ENCODE data around the gene FHAD1. TPM values are rescaled to one million over a fixed set of nuclear protein-coding genes. Genes with fewer than 3 reads are reported as not detected.

FHAD1 gene
- total RNA-seq, 2 donors from 2014 or later = 4.4 TPM; not detected in 1

DNA sequence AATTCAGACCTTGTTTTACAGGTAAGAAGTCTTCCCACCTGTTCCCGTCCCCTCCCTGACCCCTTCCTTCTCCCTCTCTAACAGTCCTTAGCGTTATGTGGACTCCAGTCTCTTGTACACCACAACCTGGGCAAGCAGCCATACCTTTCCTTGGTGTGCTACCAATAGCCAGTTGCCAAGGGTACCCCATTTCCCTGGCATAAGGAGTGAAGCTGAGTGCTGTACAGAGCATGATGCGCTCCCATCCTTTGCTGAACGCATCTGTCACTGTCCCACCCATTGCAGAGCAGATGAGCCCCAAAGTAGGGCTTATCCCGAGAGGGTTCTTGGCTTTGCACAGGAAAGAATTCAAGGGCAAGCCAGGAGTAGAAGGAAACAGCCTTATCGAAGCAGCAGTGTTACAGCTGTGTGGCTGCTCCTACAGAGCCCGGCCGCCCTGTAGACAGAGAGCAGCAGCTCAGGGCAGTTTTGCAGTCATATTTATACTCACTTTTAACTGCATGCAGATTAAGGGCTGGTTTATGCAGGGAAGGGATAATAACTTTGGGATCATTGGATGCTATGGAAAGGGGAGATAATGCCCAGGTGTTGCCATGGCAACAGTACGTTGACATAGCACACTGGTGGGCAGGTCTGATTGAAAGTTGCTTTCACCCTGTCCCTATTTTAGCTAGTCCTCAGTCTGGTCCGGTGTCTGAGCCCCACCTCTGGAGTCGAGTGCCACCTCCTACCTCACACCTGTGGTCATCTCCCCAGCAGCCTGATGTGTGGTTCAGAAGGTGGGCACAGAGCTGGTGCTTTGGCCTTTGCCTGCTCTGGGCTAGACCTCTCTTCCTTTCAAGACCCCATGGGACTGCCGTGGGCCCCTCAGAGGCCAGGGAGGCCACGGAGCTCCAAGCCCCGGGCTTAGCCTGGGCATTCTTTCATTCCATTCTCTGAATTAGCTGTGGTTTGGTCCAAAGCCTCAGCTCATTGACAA is 5.1 kb downstream of the FHAD1 start:
- H3K36me3 ChIP-seq = no peaks in the 10 kb centered on the region
- H3K4me3 ChIP-seq = no peak overlapping the region
- no peak for DNase-seq (ENCODE audit: low spot score)
- ATAC-seq (ENCODE audit: insufficient number of reproducible peaks, low FRiP score, low read depth) = no peak
- H3K27me3 ChIP-seq (replicated peaks; ENCODE audit: insufficient read depth) = no peaks in the 10 kb centered on the region
- H3K27ac ChIP-seq = no peak overlapping the region
- H3K9me3 ChIP-seq = no peaks in the 10 kb centered on the region
- TF ChIP-seq, protein P1, sequence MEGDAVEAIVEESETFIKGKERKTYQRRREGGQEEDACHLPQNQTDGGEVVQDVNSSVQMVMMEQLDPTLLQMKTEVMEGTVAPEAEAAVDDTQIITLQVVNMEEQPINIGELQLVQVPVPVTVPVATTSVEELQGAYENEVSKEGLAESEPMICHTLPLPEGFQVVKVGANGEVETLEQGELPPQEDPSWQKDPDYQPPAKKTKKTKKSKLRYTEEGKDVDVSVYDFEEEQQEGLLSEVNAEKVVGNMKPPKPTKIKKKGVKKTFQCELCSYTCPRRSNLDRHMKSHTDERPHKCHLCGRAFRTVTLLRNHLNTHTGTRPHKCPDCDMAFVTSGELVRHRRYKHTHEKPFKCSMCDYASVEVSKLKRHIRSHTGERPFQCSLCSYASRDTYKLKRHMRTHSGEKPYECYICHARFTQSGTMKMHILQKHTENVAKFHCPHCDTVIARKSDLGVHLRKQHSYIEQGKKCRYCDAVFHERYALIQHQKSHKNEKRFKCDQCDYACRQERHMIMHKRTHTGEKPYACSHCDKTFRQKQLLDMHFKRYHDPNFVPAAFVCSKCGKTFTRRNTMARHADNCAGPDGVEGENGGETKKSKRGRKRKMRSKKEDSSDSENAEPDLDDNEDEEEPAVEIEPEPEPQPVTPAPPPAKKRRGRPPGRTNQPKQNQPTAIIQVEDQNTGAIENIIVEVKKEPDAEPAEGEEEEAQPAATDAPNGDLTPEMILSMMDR (IDR thresholded peaks at IDR 0.05) = no peak
- H3K4me1 ChIP-seq (ENCODE audit: control insufficient read depth in 1 of 2, low read depth in 2 of 2) = peaks cover 5 to 7% of the 10 kb centered on the region in 2 donors

DNA sequence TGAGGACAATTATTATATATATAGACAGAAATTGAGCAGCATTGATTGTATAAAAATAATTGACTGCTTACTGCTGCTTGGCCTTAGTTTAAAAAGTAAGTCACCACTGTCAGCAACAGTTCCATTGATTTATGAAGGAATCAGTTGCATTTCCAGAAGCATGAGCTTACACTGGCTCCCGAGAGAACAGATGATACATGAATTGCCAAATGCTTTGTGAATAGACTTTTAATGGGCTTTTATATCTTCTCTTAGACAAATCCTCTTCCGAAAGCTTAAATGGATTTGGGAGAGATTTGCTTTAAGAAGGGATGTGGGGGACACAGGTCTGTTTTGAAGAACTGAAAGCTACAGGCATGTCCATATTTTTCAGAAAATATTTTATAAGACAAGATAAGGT is 7.5 kb downstream of the FHAD1 start:
- no peak overlapping the region for H3K27ac ChIP-seq
- DNase-seq (ENCODE audit: low spot score) (no peak), ATAC-seq (ENCODE audit: insufficient number of reproducible peaks, low FRiP score, low read depth) (no peak)
- H3K9me3 ChIP-seq = no peaks in the 10 kb centered on the region
- H3K4me3 ChIP-seq = no peak overlapping the region
- H3K4me1 ChIP-seq (ENCODE audit: control insufficient read depth in 1 of 2, low read depth in 2 of 2) = no peaks in the 10 kb centered on the region
- no peaks in the 10 kb centered on the region for H3K36me3 ChIP-seq
- TF ChIP-seq, protein P1 (IDR thresholded peaks at IDR 0.05) = no peak
- no peaks in the 10 kb centered on the region for H3K27me3 ChIP-seq (replicated peaks; ENCODE audit: insufficient read depth)

DNA sequence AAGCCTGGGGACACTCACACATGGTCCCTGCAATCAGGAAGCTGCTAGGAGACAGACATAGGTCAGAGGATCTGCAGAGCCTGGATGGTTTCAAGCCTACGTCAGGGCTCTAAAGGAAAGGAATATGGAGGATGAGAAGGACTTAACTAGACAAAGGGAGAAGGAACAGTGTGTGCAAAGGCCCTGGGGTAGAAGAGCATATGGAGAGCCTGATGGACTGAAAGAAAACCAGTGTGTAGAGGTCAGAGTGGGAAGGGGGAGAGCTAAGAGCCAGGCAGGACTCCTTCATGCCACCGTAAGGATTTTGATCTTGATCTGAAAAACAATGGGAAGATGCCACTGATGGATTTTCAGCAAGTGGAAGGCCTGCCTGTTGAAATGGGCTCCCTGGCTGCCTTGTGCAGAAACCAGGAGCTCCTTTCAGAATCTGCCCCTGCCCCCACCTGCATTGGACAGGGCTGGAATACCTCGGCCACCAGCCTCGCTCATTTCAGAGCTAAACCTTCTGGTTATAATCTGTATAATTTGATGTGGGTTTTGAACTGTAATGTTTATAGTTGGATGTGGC is 8.6 kb downstream of the FHAD1 start:
- Histone ChIP-seq H3K36me3 (no peaks in the 10 kb centered on the region), H3K4me3 (no peak overlapping the region), H3K4me1 (ENCODE audit: control insufficient read depth in 1 of 2, low read depth in 2 of 2) (no peaks in the 10 kb centered on the region), H3K9me3 (no peaks in the 10 kb centered on the region), H3K27ac (no peak overlapping the region), H3K27me3 (replicated peaks; ENCODE audit: insufficient read depth) (no peaks in the 10 kb centered on the region)
- ATAC-seq (ENCODE audit: insufficient number of reproducible peaks, low FRiP score, low read depth) (no peak), DNase-seq (ENCODE audit: low spot score) (no peak)
- TF ChIP-seq, protein P1 (IDR thresholded peaks at IDR 0.05) = no peak

DNA sequence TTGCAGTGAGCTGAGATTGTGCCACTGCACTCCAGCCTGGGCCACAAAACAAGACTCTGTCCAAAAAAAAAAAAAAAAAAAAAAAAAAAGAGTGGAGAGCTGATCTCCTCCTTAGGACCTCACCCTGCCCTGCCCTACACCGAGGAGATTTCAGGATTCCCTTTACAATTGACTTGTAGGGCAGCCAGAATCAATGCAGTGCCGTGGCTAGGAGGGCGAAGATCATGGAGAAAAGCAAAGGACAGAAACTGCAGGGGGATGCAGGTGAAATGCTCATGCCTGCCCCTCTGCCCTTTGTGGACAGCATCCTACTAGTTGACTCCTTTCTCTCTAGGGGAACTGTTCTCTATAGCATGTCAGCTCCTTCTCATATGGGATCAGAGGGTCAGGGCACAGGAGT is 9.6 kb downstream of the FHAD1 start:
- TF ChIP-seq, protein P1 (IDR thresholded peaks at IDR 0.05) = no peak
- Histone ChIP-seq H3K27me3 (replicated peaks; ENCODE audit: insufficient read depth) (no peaks in the 10 kb centered on the region), H3K4me1 (ENCODE audit: control insufficient read depth in 1 of 2, low read depth in 2 of 2) (no peaks in the 10 kb centered on the region), H3K4me3 (no peak overlapping the region), H3K9me3 (no peaks in the 10 kb centered on the region), H3K36me3 (no peaks in the 10 kb centered on the region), H3K27ac (no peak overlapping the region)
- DNase-seq (ENCODE audit: low spot score) = no peak
- no peak for ATAC-seq (ENCODE audit: insufficient number of reproducible peaks, low FRiP score, low read depth)

DNA sequence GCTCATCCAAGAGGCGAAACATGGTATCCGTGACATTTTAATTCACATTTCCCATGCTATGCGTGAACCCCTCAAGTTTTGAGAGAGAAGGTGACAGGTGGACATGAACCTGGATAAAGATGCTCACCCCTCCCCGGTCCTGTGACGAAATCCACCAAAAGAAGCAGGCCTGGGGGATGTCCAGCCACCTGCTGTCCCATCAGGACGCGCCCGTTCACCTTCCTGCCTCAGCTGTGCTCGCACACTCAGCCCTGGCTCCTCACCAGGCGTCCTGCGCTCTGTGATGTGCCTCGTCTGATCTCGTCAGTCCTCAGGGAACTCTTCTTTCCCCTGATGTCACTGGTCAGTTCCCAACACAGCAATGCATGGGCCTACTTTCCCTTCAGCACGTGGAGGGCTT is 10.3 kb downstream of the FHAD1 start:
- Histone ChIP-seq H3K27me3 (replicated peaks; ENCODE audit: insufficient read depth) (no peaks in the 10 kb centered on the region), H3K9me3 (no peaks in the 10 kb centered on the region), H3K27ac (no peak overlapping the region), H3K36me3 (no peaks in the 10 kb centered on the region), H3K4me1 (ENCODE audit: control insufficient read depth in 1 of 2, low read depth in 2 of 2) (no peaks in the 10 kb centered on the region), H3K4me3 (no peak overlapping the region)
- DNase-seq (ENCODE audit: low spot score) (no peak), ATAC-seq (ENCODE audit: insufficient number of reproducible peaks, low FRiP score, low read depth) (peak; percentile 12)
- TF ChIP-seq, protein P1 (IDR thresholded peaks at IDR 0.05) = no peak
